ENCODE measurements around the gene AVL9. TPM values are rescaled to one million over a fixed set of nuclear protein-coding genes. Genes with fewer than 3 reads are reported as not detected.

Gene AVL9
- total and polyA plus RNA-seq, 8 donors: 4.6 to 23.4 (median 17.2) TPM

DNA sequence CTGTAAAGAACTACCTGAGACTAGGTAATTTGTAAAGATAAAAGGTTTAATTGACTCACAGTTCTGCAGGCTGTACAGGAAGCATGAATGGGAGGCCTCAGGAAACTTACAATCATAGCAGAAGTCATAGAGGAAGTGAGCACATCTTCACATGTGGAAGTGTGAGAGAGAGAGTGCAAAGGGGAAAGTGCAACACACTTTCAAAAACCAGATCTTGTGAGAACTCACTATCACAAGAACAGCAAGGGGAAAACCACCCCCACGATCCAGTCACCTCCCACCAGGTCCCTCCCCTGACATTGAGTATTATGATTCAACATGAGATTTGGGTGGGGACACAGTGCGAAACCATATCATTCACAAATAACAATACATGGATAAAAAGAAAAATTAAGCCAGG lies 24.5 kb downstream of the AVL9 start:
- no peak for ATAC-seq
- Histone ChIP-seq H3K27ac (no peak overlapping the region), H3K4me1 (peaks cover 0 to 11% (median 7%) of the 10 kb centered on the region in 3 donors), H3K36me3 (no peaks in the 10 kb centered on the region), H3K4me3 (no peak overlapping the region), H3K27me3 (no peaks in the 10 kb centered on the region), H3K9me3 (no peaks in the 10 kb centered on the region)
- 70 to 96% methylated on average over 2 of the region's 2 CpGs for WGBS, 2 donors
- no peak for FAIRE-seq
- TF ChIP-seq, protein P1, sequence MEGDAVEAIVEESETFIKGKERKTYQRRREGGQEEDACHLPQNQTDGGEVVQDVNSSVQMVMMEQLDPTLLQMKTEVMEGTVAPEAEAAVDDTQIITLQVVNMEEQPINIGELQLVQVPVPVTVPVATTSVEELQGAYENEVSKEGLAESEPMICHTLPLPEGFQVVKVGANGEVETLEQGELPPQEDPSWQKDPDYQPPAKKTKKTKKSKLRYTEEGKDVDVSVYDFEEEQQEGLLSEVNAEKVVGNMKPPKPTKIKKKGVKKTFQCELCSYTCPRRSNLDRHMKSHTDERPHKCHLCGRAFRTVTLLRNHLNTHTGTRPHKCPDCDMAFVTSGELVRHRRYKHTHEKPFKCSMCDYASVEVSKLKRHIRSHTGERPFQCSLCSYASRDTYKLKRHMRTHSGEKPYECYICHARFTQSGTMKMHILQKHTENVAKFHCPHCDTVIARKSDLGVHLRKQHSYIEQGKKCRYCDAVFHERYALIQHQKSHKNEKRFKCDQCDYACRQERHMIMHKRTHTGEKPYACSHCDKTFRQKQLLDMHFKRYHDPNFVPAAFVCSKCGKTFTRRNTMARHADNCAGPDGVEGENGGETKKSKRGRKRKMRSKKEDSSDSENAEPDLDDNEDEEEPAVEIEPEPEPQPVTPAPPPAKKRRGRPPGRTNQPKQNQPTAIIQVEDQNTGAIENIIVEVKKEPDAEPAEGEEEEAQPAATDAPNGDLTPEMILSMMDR (IDR thresholded peaks at IDR 0.05): no peak
- no peak for DNase-seq
- intact Hi-C loops (cut with DNase I): no loop called here

DNA sequence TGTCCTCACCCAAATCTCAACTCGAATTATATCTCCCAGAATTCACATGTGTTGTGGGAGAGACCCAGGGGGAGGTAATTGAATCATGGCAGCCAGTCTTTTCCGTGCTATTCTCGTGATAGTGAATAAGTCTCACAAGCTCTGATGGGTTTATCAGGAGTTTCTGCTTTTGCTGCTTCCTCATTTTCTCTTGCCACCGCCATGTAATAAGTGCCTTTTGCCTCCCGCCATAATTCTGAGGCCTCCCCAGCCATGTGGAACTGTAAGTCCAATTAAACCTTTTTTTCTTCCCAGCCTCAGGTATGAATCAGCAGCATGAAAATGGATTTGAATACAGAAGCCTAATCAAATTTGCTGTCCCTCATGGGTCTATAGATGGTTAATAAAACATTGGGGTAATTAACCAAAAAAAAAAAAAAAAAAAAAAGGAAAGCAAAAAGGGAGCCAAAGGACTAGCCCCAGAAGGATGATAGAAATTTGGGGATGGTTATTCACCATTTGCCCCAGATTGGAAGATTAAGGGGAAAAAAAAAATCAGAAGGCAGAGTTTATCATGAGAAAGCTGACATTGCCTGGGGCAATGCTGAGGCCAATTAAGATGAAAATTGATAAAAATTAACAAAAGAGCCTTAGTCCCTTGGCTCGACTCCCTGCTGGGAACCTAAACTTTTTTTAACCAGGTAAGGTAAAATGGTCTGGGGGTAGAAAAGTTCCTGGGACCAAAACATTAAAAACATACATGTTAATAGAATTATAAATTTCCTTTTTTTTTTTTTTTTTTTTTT lies 27.6 kb downstream of the AVL9 start:
- WGBS, 2 donors: 95 to 96% methylated on average over 6 of the region's 6 CpGs
- Histone ChIP-seq H3K4me1 (no peaks in the 10 kb centered on the region), H3K27me3 (no peaks in the 10 kb centered on the region), H3K9me3 (no peaks in the 10 kb centered on the region), H3K4me3 (no peak overlapping the region), H3K27ac (no peak overlapping the region), H3K36me3 (no peaks in the 10 kb centered on the region)
- intact Hi-C loops (cut with DNase I): no loop called here
- TF ChIP-seq, protein P1 (IDR thresholded peaks at IDR 0.05): no peak
- ATAC-seq: no peak
- no peak for FAIRE-seq
- DNase-seq: no peak

GRCh38 chr7:32524631-32525030 lies 29.3 kb downstream of the AVL9 start:
- no peaks in the 10 kb centered on the region for H3K4me1 ChIP-seq
- DNase-seq: no peak
- TF ChIP-seq, protein P1 (IDR thresholded peaks at IDR 0.05): no peak
- no peaks in the 10 kb centered on the region for H3K9me3 ChIP-seq
- no peak overlapping the region for H3K27ac ChIP-seq
- no peaks in the 10 kb centered on the region for H3K27me3 ChIP-seq
- ATAC-seq: no peak
- no peak overlapping the region for H3K4me3 ChIP-seq
- no peaks in the 10 kb centered on the region for H3K36me3 ChIP-seq
- FAIRE-seq: no peak
- intact Hi-C loops (cut with DNase I): no loop called here

DNA sequence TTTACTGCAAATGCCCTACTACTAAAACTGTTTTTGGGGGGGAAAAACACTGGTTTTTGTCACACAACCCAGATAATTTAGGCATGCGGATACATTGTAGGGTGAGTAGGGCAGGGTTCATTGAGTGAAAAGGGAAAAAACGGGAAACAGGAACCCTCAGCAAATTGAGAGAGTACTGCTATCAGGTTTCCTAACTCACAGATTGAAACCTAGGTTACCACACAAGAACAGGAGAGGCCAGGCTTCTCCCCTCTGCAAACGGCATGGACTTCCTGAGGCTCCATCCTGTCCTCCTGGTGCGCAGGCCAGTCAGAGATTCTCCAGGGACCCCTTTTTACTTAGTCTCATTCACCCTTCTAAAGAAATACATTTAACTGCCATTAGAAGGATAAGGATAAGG lies 30.6 kb downstream of the AVL9 start:
- Histone ChIP-seq H3K4me3 (no peak overlapping the region), H3K36me3 (no peaks in the 10 kb centered on the region), H3K4me1 (no peaks in the 10 kb centered on the region), H3K27ac (no peak overlapping the region), H3K9me3 (no peaks in the 10 kb centered on the region), H3K27me3 (no peaks in the 10 kb centered on the region)
- 91 to 94% methylated on average over 4 of the region's 4 CpGs for WGBS, 2 donors
- FAIRE-seq (no peak), ATAC-seq (no peak), DNase-seq (no peak)
- intact Hi-C loops (cut with DNase I): no loop called here
- TF ChIP-seq, protein P1 (IDR thresholded peaks at IDR 0.05): no peak

DNA sequence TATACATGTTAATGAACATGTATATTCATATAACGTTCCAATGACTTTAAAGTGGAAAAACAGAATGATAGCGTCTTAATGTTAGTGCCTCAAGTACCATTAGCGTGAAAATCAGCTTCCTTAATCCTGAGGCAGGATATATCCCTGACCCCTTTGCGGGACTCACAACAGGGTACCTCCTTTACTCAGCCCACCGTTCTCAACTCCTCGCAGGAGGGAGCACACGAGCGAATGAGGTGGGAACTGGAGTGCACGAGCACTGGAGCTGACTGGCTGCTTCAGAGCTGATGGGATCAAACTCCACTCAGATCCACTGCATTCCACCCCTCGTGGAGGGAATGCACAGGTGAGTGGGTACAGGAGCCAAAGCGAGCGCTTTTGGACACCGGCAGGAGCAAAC lies 36.1 kb downstream of the AVL9 start:
- peaks cover 6 to 11% (median 6%) of the 10 kb centered on the region in 3 donors for H3K4me1 ChIP-seq
- no peaks in the 10 kb centered on the region for H3K9me3 ChIP-seq
- WGBS, 2 donors: 96 to 97% methylated on average over 13 of the region's 13 CpGs
- intact Hi-C loops (cut with DNase I): no loop called here
- DNase-seq: no peak
- TF ChIP-seq, protein P1 (IDR thresholded peaks at IDR 0.05): no peak
- no peak overlapping the region for H3K4me3 ChIP-seq
- H3K36me3 ChIP-seq: no peaks in the 10 kb centered on the region
- H3K27me3 ChIP-seq: no peaks in the 10 kb centered on the region
- no peak overlapping the region for H3K27ac ChIP-seq
- FAIRE-seq: no peak
- ATAC-seq: no peak

All from pancreas (tissue), 10 donors.